Fibroblast of the conjunctiva (primary cell): ENCODE measurements around the gene MAGEC1.
"Not testable (repeated sequence)": the region's sequence is repeated elsewhere in the genome, so short reads cannot be mapped to it uniquely, and the experiment has no call there.

Experiments used
- DNase-seq: peaks from one replicate; pipeline ENCODE4 v3.0.0-alpha.2; 2010; ENCODE audit warnings: low read depth

Gene MAGEC1, protein sequence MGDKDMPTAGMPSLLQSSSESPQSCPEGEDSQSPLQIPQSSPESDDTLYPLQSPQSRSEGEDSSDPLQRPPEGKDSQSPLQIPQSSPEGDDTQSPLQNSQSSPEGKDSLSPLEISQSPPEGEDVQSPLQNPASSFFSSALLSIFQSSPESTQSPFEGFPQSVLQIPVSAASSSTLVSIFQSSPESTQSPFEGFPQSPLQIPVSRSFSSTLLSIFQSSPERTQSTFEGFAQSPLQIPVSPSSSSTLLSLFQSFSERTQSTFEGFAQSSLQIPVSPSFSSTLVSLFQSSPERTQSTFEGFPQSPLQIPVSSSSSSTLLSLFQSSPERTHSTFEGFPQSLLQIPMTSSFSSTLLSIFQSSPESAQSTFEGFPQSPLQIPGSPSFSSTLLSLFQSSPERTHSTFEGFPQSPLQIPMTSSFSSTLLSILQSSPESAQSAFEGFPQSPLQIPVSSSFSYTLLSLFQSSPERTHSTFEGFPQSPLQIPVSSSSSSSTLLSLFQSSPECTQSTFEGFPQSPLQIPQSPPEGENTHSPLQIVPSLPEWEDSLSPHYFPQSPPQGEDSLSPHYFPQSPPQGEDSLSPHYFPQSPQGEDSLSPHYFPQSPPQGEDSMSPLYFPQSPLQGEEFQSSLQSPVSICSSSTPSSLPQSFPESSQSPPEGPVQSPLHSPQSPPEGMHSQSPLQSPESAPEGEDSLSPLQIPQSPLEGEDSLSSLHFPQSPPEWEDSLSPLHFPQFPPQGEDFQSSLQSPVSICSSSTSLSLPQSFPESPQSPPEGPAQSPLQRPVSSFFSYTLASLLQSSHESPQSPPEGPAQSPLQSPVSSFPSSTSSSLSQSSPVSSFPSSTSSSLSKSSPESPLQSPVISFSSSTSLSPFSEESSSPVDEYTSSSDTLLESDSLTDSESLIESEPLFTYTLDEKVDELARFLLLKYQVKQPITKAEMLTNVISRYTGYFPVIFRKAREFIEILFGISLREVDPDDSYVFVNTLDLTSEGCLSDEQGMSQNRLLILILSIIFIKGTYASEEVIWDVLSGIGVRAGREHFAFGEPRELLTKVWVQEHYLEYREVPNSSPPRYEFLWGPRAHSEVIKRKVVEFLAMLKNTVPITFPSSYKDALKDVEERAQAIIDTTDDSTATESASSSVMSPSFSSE

DNA sequence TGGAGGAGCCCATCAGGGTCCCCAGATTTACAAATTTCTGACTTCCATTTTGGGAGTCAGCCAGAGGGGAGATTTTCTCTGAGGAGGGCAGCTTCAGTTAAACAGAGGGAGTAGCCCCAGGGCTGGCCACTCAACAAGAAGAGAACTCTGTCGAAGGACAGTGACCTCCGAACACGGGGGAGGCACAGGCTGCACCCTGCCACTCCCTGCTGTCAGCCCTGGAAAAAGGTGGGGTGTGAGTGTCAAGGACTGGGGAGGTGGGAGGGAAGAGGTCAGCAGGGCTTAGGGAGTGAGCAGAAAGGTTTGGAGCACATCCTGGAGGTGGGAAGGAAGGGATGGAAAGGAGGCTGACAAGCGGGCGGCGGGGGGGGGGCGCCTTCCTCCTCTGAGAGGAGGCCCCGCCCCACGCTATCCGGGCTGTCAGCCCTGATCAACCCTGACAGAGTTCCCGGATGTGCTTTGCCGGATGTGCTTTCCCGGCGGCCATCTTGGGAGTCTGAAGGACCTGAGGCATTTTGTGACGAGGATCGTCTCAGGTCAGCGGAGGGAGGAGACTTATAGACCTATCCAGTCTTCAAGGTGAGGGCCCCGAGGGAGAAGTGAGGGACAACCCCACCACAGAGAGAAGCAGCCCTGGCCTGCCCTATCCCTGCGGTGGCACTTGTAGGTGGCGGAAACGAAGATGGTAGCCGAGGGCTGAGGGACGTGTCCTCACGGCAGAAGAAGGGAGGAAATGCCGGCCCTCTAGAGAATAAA lies at the start of gene MAGEC1:
Gene MAGEC1 (plus strand): TSS at position 495 of the 756 bp plus-strand sequence. CDS start 1,179 bp downstream, outside the sequence.
- no peak for DNase-seq

DNA sequence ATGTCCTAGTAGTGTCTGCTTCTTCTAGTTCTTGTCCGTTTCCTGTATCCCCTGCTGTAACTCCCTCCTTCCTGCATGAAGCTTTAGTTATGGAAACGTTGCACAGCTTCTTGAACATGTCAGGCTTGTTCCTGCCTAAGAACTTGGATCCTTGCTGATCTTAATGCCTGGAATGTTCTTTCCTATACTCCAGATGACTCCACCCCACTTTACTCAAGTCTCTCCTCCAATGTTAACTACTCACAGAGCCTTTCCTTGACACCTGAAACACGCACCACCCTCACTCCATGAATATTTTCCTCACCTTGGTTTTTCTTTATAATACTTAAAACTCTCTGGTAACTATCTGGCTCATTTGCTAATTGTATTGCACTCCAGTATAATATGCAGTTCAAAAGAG lies 46.2 kb upstream of the MAGEC1 start:
- no peak for DNase-seq

DNA sequence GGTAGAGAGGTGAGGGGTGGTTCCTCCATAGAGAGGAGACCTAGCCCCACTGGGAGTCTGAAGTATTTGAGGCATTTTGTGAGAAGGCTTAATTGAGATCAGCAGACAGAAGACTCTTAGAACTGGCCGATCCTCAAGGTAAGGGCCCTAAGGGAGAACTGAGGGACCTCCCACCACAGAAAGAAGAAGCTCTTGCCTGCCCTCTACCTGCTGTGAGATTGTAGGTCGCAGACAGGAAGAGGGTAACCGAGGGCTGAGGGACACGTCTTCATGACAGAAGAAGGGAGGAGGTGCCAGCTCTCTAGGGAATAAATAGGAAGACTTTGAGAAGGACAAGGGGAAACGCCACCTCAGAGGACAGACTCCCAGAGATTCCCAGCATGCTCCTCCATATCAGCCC lies 24.1 kb upstream of the MAGEC1 start:
- no peak for DNase-seq

DNA sequence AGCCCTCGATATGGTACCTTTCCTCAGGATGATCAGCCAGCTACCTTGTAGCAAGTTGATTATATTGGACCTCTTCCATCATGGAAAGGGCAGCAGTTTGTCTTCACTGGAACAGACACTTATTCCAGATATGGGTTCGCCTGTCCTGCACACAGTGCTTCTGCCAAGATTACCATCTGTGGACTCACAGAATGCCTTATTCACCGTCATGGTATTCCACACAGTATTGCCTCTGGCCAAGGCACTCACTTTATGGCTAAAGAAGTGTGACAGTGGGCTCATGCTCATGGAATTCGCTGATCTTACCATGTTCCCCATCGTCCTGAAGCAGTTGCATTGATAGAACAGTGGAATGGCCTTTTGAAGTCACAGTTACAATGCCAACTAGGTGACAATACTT lies 14.9 kb upstream of the MAGEC1 start:
- DNase-seq = not testable (repeated sequence)

DNA sequence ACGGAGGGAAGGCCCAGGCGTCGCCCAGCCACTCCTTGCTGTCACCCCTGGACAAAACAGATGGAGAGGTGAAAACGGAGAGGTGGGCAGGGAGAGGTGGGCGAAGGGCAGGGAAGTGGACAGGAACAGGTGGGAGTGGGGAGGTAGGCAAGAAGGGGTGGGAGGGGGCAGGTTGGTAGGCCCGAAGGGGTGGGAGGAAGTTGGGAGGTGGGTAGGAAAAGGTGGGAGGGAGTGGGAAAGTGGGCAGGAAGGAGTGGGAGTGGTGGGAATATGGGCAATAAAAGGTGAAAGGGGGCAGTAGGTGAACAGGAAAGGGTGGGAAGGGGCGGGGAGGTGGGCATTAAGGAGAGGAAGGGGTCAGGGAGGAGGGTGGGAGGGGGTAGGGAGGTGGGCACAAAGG lies 9.0 kb upstream of the MAGEC1 start:
- no peak for DNase-seq

DNA sequence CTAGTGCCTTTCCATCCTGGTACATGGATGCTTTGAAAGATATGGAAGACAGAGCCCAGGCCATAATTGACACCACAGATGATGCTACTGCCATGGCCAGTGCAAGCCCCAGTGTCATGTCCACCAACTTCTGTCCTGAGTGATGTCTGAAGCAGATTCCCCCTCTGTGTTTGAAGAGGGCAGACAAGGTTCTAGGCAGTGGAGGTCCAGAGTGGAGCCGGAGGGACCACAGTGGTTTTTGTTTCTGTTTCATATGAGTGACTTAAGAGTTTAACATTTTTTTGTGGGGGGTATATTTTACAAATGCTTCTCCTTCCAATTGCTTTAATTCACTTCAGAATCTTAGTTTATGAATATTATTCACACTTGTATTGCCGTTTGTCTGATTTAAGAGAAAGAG lies 6.0 kb upstream of the MAGEC1 start:
- no peak for DNase-seq

DNA sequence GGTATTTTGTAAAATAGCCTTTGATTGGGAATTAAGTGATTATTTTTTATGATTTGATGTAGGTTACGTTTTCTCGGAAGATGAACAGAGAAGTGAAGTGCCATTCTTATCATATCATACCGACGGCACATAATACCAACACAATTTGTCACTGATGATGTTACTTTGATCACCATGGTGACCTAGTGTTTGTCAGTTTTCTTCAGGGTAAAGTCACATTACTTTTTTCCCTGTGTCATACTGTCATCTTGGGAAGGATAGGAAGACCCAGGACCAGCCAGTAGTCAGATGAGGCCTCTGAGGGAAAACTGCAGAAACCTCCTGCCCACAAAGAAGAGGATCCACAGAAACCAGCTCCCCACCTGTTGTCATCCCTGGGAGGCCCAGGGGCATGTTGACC lies 1.3 kb upstream of the MAGEC1 start:
- DNase-seq = no peak

DNA sequence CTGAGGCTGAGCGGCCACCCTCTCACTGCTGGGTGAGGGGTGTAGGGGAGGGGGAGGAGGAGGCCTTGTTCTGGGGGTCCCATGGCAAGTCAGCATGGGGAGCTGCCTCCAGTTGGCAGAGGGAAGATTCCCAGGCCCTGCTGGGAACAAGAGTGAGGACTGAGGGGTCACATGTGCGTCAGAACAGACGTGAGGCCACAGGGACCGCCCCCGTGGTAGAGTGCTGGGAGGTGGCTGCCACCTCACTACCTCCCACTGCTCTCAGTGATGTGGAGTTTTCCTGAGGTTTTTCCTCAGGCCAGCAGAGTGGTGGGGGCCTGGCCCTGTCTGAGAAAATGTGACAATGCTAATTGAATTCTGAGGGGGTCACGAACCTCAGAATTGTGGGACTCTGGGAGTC lies 568 bp downstream of the MAGEC1 start:
- DNase-seq = no peak

DNA sequence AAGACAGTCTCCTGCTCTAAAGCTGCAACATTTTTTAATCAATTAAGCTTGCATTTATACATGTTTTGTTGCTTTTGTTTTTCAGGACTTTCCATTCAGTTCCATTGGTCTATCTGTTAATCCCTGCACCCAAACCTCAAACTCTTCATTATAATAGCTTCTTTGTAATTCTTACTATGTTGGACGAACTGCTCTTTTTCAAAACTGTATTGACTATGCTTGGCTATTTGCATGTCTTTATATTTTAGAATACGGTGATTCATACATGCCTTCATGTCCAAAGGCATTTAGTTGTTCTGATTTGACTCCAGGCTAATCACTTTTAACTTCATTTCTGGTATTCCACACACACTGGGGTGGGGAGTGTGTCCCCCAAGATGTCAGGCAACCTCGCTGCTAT lies 14.1 kb downstream of the MAGEC1 start:
- DNase-seq = no peak

GRCh38 chrX:141924293-141924692 lies 20.6 kb downstream of the MAGEC1 start:
- DNase-seq = no peak

DNA sequence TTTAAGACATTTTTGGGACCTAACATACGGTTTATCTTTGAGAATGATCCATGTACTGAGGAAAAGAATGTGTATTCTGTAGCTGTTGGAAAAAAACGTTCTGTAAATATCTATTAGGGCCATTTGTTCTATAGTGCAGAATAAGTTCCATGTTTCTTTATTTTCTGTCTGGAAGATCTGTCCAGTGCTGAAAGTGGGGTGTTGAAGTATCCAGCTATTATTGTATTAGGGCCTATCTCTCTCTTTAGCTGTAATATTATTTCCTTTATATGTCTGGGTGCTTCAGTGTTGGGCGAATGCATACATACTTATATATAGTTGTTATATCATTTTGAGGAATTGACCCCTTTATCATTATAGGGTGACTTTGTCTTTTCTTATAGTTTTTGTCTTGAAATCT lies 24.7 kb downstream of the MAGEC1 start:
- DNase-seq = no peak

DNA sequence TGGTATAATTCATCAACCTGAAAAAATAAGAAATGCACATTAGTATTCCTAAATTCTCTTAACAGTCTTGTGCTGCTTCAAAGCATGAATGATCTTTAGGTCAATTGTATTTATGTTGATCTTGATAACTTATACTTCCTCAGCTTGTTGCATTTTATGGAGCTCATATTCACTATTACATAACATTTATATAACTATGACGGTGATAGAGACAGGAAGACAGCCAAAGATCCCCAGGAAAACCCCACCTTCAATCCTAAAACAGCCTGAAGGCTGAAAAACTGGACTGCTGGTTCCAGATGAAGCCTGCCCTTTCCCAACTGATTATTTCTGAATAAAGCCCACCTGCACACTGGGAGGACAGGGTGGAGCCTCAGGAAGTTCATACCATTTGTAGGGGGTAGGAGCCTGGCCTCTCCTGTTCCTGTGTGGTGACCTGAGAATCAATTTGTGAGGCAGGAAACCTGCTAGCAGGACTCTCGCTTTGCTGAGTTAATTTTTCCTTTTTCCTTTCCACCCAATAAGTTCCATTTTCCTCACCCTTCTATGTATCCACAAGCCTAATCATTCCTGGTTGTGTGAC lies 30.5 kb downstream of the MAGEC1 start:
- DNase-seq = no peak

- no peak for DNase-seq
These were observed 32.0 kb downstream of the MAGEC1 start for GRCh38 chrX:141935645-141936044.

GRCh38 chrX:141936080-141936479 lies 32.4 kb downstream of the MAGEC1 start:
- DNase-seq = no peak

- DNase-seq = no peak
These were observed 37.5 kb downstream of the MAGEC1 start for GRCh38 chrX:141941234-141941633.

GRCh38 chrX:141945426-141945825 lies 41.7 kb downstream of the MAGEC1 start:
- no peak for DNase-seq

GRCh38 chrX:141947350-141947749 lies 43.7 kb downstream of the MAGEC1 start:
- DNase-seq = no peak

GRCh38 chrX:141952603-141953002 lies 48.9 kb downstream of the MAGEC1 start:
- no peak for DNase-seq

- no peak for DNase-seq
These were observed 55.0 kb downstream of the MAGEC1 start for GRCh38 chrX:141958675-141959074.
